ENCODE data around the gene SLC6A18. TPM values are rescaled to one million over a fixed set of nuclear protein-coding genes. Genes with fewer than 3 reads are reported as not detected.
"Not testable (repeated sequence)": the region's sequence is repeated elsewhere in the genome, so short reads cannot be mapped to it uniquely, and the experiment has no call there.

SLC6A18 gene
- total and polyA plus RNA-seq, 9 donors, result not detected

- 86% methylated on average over 25 of the region's 27 CpGs for WGBS (ENCODE audit: insufficient coverage)
- Histone ChIP-seq H3K4me1 (ENCODE audit: control insufficient read depth, insufficient read depth, low read length) (peaks cover 5% of the 10 kb centered on the region), H3K27me3 (ENCODE audit: control insufficient read depth, insufficient read depth, low read length) (peaks cover 32% of the 10 kb centered on the region), H3K27ac (ENCODE audit: low read length) (no peak overlapping the region), H3K36me3 (ENCODE audit: control insufficient read depth, insufficient read depth, low read length) (no peaks in the 10 kb centered on the region), H3K4me3 (ENCODE audit: low read length) (no peak overlapping the region), H3K9me3 (replicated peaks; ENCODE audit: control insufficient read depth, low read depth, low read length) (no peaks in the 10 kb centered on the region)
- DNase-seq, result no peak
These were observed 2.4 kb upstream of the SLC6A18 start for GRCh38 chr5:1222621-1223277.

- no peaks in the 10 kb centered on the region for H3K36me3 ChIP-seq (ENCODE audit: control insufficient read depth, insufficient read depth, low read length)
- H3K27ac ChIP-seq (ENCODE audit: low read length), result no peak overlapping the region
- no peaks in the 10 kb centered on the region for H3K9me3 ChIP-seq (replicated peaks; ENCODE audit: control insufficient read depth, low read depth, low read length)
- peaks cover 10% of the 10 kb centered on the region for H3K4me1 ChIP-seq (ENCODE audit: control insufficient read depth, insufficient read depth, low read length)
- DNase-seq, result no peak
- H3K27me3 ChIP-seq (ENCODE audit: control insufficient read depth, insufficient read depth, low read length), result peaks cover 35% of the 10 kb centered on the region
- H3K4me3 ChIP-seq (ENCODE audit: low read length), result no peak overlapping the region
- 87% methylated on average over 12 of the region's 12 CpGs for WGBS (ENCODE audit: insufficient coverage)
These were observed 1.9 kb upstream of the SLC6A18 start for GRCh38 chr5:1223278-1223670.

GRCh38 chr5:1224631-1225030 lies 550 bp upstream of the SLC6A18 start:
- no peak overlapping the region for H3K27ac ChIP-seq (ENCODE audit: low read length)
- no peaks in the 10 kb centered on the region for H3K9me3 ChIP-seq (replicated peaks; ENCODE audit: control insufficient read depth, low read depth, low read length)
- DNase-seq, result no peak
- peaks cover 41% of the 10 kb centered on the region for H3K27me3 ChIP-seq (ENCODE audit: control insufficient read depth, insufficient read depth, low read length)
- no peaks in the 10 kb centered on the region for H3K36me3 ChIP-seq (ENCODE audit: control insufficient read depth, insufficient read depth, low read length)
- WGBS (ENCODE audit: insufficient coverage), result 93% methylated on average over 4 of the region's 15 CpGs
- H3K4me3 ChIP-seq (ENCODE audit: low read length), result no peak overlapping the region
- H3K4me1 ChIP-seq (ENCODE audit: control insufficient read depth, insufficient read depth, low read length), result peaks cover 15% of the 10 kb centered on the region

- peaks cover 52% of the 10 kb centered on the region for H3K27me3 ChIP-seq (ENCODE audit: control insufficient read depth, insufficient read depth, low read length)
These were observed 1.1 kb downstream of the SLC6A18 start for GRCh38 chr5:1226231-1226630.

GRCh38 chr5:1226839-1227581 lies 1.8 kb downstream of the SLC6A18 start:
- WGBS (ENCODE audit: insufficient coverage), result 83% methylated on average over 46 of the region's 50 CpGs
- Histone ChIP-seq H3K27me3 (ENCODE audit: control insufficient read depth, insufficient read depth, low read length) (peaks cover 55% of the 10 kb centered on the region), H3K36me3 (ENCODE audit: control insufficient read depth, insufficient read depth, low read length) (no peaks in the 10 kb centered on the region)

More at GRCh38 chr5:1226231-1226630, 1.1 kb downstream of the SLC6A18 start:
- Histone ChIP-seq H3K9me3 (replicated peaks; ENCODE audit: control insufficient read depth, low read depth, low read length) (no peaks in the 10 kb centered on the region), H3K4me3 (ENCODE audit: low read length) (no peak overlapping the region), H3K36me3 (ENCODE audit: control insufficient read depth, insufficient read depth, low read length) (no peaks in the 10 kb centered on the region), H3K27ac (ENCODE audit: low read length) (no peak overlapping the region), H3K4me1 (ENCODE audit: control insufficient read depth, insufficient read depth, low read length) (peaks cover 15% of the 10 kb centered on the region)
- DNase-seq, result no peak
- WGBS (ENCODE audit: insufficient coverage), result 53% methylated on average over 11 of the region's 12 CpGs

GRCh38 chr5:1227667-1228066 lies 2.5 kb downstream of the SLC6A18 start:
- H3K27ac ChIP-seq (ENCODE audit: low read length), result no peak overlapping the region
- H3K36me3 ChIP-seq (ENCODE audit: control insufficient read depth, insufficient read depth, low read length), result no peaks in the 10 kb centered on the region
- 12% methylated on average over 7 of the region's 14 CpGs for WGBS (ENCODE audit: insufficient coverage)
- H3K27me3 ChIP-seq (ENCODE audit: control insufficient read depth, insufficient read depth, low read length), result peaks cover 61% of the 10 kb centered on the region
- H3K4me3 ChIP-seq (ENCODE audit: low read length), result no peak overlapping the region
- peak; percentile 67 for DNase-seq
- H3K9me3 ChIP-seq (replicated peaks; ENCODE audit: control insufficient read depth, low read depth, low read length), result no peaks in the 10 kb centered on the region
- H3K4me1 ChIP-seq (ENCODE audit: control insufficient read depth, insufficient read depth, low read length), result peaks cover 15% of the 10 kb centered on the region

More at GRCh38 chr5:1226839-1227581, 1.8 kb downstream of the SLC6A18 start:
- DNase-seq, result no peak
- H3K4me1 ChIP-seq (ENCODE audit: control insufficient read depth, insufficient read depth, low read length), result peaks cover 15% of the 10 kb centered on the region
- no peak overlapping the region for H3K27ac ChIP-seq (ENCODE audit: low read length)
- no peaks in the 10 kb centered on the region for H3K9me3 ChIP-seq (replicated peaks; ENCODE audit: control insufficient read depth, low read depth, low read length)
- no peak overlapping the region for H3K4me3 ChIP-seq (ENCODE audit: low read length)

GRCh38 chr5:1228120-1228519 lies 2.9 kb downstream of the SLC6A18 start:
- no peak for DNase-seq
- Histone ChIP-seq H3K4me1 (ENCODE audit: control insufficient read depth, insufficient read depth, low read length) (peaks cover 15% of the 10 kb centered on the region), H3K4me3 (ENCODE audit: low read length) (no peak overlapping the region), H3K27me3 (ENCODE audit: control insufficient read depth, insufficient read depth, low read length) (peaks cover 59% of the 10 kb centered on the region), H3K9me3 (replicated peaks; ENCODE audit: control insufficient read depth, low read depth, low read length) (no peaks in the 10 kb centered on the region), H3K27ac (ENCODE audit: low read length) (no peak overlapping the region), H3K36me3 (ENCODE audit: control insufficient read depth, insufficient read depth, low read length) (no peaks in the 10 kb centered on the region)
- 23% methylated on average over 15 of the region's 15 CpGs for WGBS (ENCODE audit: insufficient coverage)

- H3K4me3 ChIP-seq (ENCODE audit: low read length); H3K27ac ChIP-seq (ENCODE audit: low read length); H3K9me3 ChIP-seq (replicated peaks; ENCODE audit: control insufficient read depth, low read depth, low read length); H3K36me3 ChIP-seq (ENCODE audit: control insufficient read depth, insufficient read depth, low read length); DNase-seq: not testable (repeated sequence)
- Histone ChIP-seq H3K27me3 (ENCODE audit: control insufficient read depth, insufficient read depth, low read length) (peaks cover 52% of the 10 kb centered on the region), H3K4me1 (ENCODE audit: control insufficient read depth, insufficient read depth, low read length) (peaks cover 15% of the 10 kb centered on the region)
- WGBS (ENCODE audit: insufficient coverage), result 80% methylated on average over 11 of the region's 11 CpGs
These were observed 3.8 kb downstream of the SLC6A18 start for GRCh38 chr5:1229023-1229422.

DNA sequence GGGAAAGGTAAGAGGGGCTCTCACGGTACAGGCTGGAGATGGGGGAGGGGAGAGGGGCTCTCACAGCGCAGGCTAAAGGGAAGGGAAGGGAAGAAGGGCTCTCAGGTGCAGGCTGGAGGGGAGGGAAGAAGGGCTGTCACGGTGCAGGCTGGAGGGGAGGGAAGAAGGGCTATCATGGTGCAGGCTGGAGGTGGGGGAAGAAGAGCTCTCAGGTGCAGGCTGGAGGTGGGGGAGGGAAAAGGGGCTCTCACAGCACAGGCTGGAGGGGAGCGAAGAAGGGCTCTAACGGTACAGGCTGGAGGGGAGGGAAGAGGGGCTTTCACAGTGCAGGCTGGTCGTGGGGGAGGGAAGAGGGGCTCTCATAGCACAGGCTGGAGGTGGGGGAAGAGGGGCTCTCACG lies 4.6 kb downstream of the SLC6A18 start:
- H3K36me3 ChIP-seq (ENCODE audit: control insufficient read depth, insufficient read depth, low read length), result no peaks in the 10 kb centered on the region
- H3K27ac ChIP-seq (ENCODE audit: low read length), result no peak overlapping the region
- WGBS (ENCODE audit: insufficient coverage), result 34% methylated on average over 7 of the region's 7 CpGs
- no peak for DNase-seq
- H3K4me1 ChIP-seq (ENCODE audit: control insufficient read depth, insufficient read depth, low read length), result peaks cover 15% of the 10 kb centered on the region
- peaks cover under 1% of the 10 kb centered on the region for H3K9me3 ChIP-seq (replicated peaks; ENCODE audit: control insufficient read depth, low read depth, low read length)
- H3K4me3 ChIP-seq (ENCODE audit: low read length), result no peak overlapping the region
- peaks cover 47% of the 10 kb centered on the region for H3K27me3 ChIP-seq (ENCODE audit: control insufficient read depth, insufficient read depth, low read length)

- Histone ChIP-seq H3K36me3 (ENCODE audit: control insufficient read depth, insufficient read depth, low read length) (no peaks in the 10 kb centered on the region), H3K27ac (ENCODE audit: low read length) (no peak overlapping the region)
- WGBS (ENCODE audit: insufficient coverage), result 87% methylated on average over 16 of the region's 17 CpGs
These were observed 5.4 kb downstream of the SLC6A18 start for GRCh38 chr5:1230551-1230950.

More at GRCh38 chr5:1230551-1230950, 5.4 kb downstream of the SLC6A18 start:
- no peak for DNase-seq
- Histone ChIP-seq H3K27me3 (ENCODE audit: control insufficient read depth, insufficient read depth, low read length) (peaks cover 49% of the 10 kb centered on the region), H3K4me1 (ENCODE audit: control insufficient read depth, insufficient read depth, low read length) (peaks cover 15% of the 10 kb centered on the region), H3K4me3 (ENCODE audit: low read length) (no peak overlapping the region), H3K9me3 (replicated peaks; ENCODE audit: control insufficient read depth, low read depth, low read length) (peaks cover 5% of the 10 kb centered on the region)

All from muscle of leg (tissue), 11 donors.